LoVo (cell line): Measurements from ENCODE around the gene PPP1R11.
"Not testable (repeated sequence)": the region's sequence is repeated elsewhere in the genome, so short reads cannot be mapped to it uniquely, and the experiment has no call there.

Experiments used
- DNase-seq: peaks from one replicate; pipeline ENCODE4 v3.0.0-alpha.2; 2016; ENCODE audit warnings: low spot score

Gene PPP1R11

GRCh38 chr6:30097902-30098768 is 31.1 kb downstream of the PPP1R11 start:
- DNase-seq = peak; percentile 68

DNA sequence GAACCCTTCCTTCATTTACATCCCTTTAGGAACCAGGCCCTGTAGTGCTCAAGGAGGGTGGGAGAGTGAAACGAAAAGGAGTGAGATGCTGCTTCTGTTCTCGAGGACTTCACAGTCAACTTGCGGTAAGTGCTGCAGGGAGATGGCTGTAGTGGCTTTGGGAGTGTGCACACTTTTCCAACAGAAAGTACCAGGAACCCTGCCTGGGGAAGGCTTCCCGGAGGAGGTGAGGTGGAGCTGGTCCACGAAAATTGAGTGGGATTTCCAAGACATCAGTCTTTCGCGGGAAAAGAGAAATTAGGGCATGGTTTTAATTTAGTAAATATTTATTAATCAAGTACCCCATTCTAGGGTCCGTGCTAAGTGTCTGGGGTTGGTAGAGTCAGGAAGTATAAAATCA is 33.2 kb downstream of the PPP1R11 start:
- no peak for DNase-seq

DNA sequence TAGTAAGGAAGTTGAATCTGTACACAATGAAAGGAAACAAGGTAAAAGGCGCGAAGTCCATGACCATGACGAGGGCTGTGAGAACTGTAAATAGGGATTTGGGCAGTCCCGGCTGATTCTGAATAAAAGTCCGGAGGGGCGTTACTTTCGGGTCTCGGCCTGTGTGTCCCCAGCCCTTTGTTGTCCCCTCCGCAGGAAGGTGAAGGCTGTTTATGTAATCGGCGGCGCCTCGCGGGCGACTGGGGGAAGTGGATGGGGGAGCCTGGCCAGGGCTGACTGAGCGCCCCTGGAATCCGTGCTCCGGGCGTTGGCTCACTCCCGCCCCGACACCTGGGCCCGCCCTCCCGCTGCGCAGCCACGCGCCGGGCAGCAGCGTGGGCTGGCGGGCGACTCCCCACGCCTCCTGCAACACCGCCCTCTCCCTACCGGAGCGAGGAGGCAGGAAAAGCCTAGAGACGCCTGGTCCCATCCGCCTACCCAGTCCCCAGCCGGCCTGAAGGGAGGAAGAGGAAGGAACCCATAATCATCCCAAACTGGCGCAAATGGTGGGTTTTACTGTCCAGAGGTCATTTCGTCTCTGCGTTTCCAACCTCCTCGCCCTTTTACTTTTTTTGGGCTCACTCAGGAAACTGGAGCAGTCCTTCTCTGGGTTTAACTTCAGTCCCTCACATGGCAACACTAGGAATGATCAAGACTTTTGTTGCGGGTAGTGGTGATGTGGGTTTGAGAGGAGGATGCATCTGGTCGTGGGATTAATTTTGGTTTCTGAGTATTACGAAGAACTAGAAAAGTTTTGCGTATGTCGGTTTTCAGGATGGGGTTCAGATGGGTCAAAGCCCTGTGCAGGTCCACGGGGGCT is 33.8 kb downstream of the PPP1R11 start:
- peak; percentile 86 for DNase-seq

DNA sequence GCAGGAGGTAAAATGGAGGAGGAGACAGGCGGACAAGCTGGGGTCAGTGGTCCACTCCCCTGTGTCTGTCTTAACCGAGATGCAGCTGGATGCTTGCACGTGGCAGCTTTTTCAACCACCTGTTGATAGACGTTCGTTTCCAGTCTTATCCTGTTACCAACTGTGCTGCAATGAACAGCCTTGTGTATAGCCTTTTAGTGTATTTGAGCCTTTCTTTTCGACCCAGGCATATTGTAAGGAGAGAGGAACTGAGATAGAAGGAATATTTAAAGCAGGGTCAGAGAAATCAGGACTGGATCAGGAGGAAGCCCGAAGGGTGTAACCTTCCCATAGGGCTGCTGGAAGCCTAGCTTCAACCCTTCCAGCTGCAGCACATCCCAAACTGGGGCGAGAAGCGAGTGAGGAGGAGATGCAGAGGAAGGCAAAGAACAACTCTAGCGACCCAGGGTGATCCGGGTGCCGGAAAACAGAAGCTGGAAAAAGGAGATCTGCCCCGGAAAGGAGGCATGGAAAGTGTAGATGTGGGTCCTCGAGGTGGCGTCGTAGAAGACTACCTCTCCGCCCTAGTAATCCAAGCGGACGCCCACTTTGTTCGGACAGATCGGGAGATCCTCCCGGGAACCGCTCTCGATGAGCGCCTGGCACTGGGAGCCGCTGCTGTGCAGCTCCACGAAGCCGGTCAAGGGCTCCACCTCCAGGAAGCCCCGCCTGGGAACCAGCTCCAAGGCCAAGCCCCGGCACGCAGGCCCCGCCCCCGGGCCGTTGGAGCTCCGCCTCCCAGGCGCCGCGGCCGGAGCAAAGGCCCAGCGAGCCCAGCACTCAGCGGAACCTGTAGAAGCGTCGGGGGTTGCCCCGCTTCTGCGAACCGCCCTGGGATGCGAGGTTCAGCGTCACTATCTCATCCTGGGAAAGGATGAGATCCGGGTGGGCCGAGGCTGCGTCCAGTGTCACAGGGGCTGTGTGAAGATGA is 34.7 kb downstream of the PPP1R11 start:
- peak; percentile 89 for DNase-seq

- DNase-seq = peak; percentile 18
Measured at GRCh38 chr6:30102414-30102969, 35.5 kb downstream of the PPP1R11 start.

DNA sequence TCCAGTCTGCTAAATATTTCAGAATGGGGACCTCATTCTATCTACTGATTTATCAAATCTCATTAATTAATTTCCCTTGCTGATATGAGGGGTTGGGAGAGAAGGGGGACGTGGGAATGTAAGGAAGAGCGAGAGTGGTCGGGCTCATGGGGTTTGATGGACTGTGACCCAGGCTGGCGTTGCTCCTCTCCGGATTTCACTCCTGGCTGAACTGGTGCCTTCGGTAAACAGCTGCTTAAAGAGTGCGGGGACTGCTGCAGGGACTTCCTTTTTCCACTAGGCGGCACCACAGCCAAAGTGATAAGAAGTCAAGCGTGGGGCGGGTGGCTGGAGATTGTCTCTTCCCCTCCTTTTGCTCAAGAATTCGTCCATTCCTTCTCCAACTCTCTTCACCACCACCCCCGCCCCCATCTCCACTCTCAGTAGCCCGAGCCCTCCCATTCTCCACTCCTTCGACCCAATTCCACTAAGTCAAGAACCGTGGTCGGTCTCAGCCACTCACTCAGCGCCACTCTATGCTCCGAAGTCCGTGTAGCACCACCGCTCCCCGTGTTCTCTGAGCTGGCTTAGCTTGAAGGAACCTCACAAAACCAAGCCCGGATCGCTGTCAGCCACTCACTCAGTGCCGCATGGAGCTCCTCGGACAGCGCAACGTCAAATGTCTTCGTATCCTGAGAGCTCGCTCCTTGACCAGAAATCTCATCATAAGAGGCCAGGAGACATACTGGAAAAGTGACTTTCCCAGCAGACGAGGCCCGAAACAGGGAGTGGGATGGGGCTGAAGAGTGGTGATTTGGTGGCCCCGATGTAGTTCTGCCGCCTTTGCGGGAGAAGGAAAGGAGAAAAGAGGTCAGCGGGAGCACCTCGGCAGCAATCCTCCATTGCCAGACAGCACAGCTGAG is 36.2 kb downstream of the PPP1R11 start:
- peak; percentile 88 for DNase-seq

DNA sequence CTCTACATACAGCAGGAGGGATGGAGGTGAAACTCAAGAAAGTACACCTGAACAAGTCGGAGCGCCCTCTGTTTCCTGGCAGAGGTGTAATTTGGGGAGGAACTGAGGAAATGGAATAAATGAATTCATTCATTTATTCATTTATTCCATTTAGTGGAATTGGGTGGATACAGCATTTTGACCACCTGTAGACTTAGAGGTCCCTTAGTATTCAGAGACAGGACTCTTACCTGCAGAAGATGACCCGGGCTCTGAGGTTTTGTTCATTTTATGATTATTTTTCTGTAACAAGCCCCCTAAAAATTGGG is 36.8 kb downstream of the PPP1R11 start:
- no peak for DNase-seq

- DNase-seq = no peak
Measured at GRCh38 chr6:30104661-30105060, 37.7 kb downstream of the PPP1R11 start.

- no peak for DNase-seq
Measured at GRCh38 chr6:30111266-30111856, 44.4 kb downstream of the PPP1R11 start.

GRCh38 chr6:30112402-30112994 is 45.5 kb downstream of the PPP1R11 start:
- no peak for DNase-seq

- peak; percentile 76 for DNase-seq
Measured at GRCh38 chr6:30113003-30113759, 46.2 kb downstream of the PPP1R11 start, which contains the start of gene TRIM31. Gene TRIM31, minus strand, starts transcription at chr6:30113090. Its CDS starts 285 bp downstream, at chr6:30112805.

DNA sequence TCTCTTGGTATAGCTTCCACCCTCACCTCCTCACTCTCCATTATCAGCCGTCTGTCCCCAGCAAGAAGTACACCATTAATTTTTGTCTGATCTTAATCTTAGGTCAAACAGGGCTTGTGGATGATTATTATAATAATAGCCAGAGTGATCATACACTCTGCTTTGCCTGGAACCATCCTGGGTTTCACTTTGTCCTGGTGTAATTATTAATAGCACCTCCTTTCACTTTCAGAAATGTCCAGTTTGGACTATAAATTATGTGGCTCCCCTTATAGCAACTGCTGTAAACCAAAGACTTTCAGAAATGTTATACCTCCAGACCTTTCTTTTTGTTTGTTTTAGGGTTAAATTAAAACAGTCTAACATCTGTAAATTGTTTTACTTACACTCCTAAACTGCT is 46.8 kb downstream of the PPP1R11 start:
- no peak for DNase-seq

DNA sequence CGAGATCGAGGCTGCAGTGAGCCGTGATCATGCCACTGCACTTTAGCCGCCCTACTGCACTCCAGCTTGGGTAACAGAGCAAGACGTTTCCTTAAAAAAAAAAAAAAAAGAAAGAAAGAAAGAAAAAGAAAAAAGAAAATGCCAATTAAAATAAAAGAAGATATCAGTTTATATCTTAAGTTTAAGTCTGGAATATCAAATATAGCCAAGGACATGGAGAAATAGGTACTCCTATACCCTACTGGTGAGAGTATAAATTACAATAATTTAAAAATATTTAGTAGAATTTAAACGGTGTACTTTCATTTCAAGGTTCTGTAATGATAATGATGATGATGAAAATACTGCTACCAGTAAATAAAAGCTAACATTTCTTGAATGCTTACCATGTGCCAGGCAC is 49.7 kb downstream of the PPP1R11 start:
- DNase-seq = no peak

DNA sequence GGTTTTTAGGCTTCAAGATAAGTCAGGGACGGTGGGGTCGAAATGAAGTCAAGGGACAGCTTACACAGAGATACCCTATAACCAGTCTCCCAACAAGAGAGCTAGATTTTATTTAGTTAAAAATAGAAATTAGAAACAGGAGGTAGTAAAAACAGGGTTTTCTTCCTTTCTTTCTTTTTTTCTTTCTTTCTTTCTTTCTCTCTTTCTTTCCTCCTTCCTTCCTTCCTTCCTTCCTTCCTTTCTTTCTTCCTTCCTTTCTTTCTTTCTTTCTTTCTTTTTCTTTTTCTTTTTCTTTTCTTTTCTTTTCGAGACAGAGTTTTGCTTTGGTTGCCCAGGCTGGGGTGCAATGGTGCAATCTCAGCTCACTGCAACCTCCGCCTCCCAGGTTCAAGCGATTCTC is 51.7 kb downstream of the PPP1R11 start:
- DNase-seq = not testable (repeated sequence)
